ENCODE results near the gene HGFAC.
"Not testable (repeated sequence)": the region's sequence is repeated elsewhere in the genome, so short reads cannot be mapped to it uniquely, and the experiment has no call there.

Gene HGFAC

DNA sequence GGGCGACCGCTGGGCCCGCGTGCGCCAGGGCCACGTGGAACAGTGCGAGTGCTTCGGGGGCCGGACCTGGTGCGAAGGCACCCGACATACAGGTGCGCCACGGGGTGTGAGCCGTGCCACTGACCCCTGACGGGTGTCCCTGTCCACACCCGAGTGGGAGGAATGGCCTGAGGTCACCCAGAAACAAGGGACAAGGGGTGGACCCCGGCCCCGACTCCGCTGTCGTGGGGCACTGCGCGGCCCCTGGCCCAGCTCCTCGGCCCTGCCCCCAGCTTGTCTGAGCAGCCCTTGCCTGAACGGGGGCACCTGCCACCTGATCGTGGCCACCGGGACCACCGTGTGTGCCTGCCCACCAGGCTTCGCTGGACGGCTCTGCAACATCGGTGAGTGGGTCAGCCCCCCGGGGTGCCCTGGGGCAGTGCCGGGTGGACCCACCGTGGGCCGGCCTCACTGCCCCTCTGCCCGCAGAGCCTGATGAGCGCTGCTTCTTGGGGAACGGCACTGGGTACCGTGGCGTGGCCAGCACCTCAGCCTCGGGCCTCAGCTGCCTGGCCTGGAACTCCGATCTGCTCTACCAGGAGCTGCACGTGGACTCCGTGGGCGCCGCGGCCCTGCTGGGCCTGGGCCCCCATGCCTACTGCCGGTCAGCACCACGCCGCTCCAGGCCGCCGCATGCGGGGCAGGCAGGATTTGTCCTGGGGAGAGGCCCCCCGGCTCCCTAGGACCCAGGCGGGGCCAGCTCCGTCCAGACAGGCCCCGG, 2.8 kb downstream of the HGFAC start:
- DNase-seq: no peak

DNA sequence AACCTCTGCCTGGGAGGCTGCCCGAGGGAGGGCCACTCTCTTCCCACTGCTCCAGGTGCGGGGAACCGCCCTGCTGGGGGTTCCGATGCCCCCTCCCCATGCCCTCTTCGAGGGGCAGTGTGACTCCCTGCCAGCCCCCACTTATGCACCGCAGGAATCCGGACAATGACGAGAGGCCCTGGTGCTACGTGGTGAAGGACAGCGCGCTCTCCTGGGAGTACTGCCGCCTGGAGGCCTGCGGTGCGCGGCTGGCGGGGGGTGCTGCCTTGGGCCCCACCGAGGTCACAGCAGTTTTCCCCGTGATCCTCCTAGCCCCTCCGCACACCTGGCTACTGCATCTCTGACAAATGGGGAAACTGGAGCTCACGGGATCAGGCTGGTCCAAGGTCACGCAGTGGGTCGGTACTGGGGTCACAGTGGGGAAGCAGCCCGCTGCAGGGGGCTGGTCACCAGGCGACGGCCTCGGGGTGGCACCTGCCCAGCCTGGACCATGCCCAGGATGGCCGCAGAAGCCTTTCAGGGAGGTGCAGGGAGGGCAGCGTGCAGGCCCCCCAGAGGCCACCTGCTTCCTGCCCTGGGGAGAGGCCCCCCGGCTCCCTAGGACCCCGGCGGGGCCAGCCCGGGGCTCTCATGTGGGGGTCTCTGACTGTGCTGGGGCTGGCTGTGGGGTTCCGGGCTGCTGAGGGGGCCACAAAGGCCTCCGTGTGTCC, 3.5 kb downstream of the HGFAC start:
- no peak for DNase-seq

DNA sequence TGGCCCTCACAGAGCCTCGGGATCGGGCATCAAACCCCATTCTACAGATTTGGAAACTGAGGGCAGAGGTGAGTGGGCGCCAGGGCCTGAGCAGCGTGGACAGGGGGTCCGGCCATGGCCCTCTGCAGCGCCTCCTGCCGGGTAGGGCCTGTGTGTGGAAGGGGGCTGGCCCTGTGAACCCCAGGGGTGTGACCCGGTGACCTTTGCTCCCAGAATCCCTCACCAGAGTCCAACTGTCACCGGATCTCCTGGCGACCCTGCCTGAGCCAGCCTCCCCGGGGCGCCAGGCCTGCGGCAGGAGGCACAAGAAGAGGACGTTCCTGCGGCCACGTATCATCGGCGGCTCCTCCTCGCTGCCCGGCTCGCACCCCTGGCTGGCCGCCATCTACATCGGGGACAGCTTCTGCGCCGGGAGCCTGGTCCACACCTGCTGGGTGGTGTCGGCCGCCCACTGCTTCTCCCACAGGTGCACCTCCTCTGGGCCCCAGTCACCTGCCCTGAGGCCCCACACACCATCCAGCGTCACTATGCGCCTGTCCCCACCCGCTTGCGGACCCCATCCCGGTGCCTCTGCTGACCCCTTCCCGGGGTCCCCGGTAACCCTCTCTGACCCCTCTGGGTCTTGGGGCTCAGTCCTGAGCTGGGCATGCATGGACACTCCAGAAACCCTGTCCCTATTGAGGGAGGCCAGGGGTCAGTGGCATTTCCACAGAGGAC, 4.2 kb downstream of the HGFAC start:
- DNase-seq: no peak

DNA sequence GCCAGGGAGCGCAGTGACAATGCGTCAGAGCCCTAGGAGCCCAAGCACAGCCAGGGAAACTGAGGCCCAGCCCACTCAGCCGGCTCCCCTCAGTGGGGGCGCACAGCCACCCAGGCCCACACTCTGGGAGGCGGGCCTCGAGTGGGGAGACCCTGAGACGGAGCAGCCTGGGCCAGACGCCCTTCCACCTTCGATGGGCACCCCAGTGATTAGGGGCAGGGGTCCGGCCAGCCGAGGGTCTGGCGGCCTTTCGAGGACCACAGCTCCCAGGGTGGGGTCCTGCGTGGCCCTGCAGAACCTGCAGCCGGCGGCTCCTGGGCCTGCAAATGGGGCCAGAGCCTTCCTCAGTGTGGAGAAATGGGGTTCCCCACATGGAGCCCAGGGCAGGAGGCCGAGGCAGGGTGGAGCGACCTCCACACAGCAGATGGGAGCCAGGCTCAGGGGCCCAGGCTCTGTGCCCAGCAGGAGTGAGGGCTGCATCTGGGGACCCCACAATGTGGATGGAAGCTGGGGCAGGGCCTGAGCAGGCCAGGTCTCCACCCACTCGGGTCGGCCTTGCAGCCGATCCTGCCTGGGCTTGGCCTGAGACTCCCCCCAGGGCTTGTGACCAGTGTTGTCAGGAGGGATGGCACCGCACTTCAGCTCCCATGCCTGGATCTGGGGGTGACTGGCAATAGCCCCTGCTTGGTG, 5.0 kb downstream of the HGFAC start:
- no peak for DNase-seq

DNA sequence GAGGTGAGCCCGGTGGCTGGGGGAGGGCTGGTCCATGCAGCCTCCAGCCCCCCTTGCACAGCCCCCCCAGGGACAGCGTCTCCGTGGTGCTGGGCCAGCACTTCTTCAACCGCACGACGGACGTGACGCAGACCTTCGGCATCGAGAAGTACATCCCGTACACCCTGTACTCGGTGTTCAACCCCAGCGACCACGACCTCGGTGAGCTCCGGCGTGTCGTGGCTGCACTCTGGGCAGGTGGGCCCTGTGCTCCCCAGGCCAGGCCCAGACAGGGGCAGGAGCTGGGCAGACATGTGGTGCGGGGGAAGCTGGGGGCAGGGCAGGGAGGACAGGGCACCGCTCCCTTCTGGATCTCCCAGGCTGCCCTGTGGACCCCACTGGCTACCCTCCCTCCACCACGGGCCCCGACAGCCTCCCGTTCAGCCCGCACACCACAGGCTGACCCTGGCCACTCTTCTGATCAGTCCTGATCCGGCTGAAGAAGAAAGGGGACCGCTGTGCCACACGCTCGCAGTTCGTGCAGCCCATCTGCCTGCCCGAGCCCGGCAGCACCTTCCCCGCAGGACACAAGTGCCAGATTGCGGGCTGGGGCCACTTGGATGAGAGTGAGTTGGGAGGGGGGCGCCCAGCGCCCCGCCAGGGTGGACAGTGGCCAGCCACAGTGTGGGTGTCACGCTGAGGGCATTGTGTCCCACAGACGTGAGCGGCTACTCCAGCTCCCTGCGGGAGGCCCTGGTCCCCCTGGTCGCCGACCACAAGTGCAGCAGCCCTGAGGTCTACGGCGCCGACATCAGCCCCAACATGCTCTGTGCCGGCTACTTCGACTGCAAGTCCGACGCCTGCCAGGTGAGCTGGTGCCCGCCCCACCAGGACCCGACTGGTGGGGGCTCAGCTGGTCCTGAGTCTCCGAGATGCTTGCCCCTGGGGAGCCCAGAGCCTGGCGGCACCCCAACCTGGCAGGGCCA, 5.9 kb downstream of the HGFAC start:
- DNase-seq: no peak

DNA sequence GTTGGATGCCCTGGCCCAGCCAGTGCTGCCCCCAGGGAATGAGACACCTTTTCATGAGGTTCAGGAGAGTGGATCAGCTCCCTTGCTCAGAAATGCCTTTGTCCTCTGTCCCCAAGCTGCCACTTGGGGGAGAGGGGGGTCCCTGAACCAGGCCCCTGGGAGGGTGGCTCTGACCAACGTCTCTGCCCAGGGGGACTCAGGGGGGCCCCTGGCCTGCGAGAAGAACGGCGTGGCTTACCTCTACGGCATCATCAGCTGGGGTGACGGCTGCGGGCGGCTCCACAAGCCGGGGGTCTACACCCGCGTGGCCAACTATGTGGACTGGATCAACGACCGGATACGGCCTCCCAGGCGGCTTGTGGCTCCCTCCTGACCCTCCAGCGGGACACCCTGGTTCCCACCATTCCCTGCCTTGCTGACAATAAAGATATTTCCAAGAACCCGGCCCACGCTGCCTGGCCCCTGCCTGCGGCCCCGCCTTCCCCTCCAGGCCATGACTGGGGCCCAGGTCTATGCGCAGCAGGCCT, 7.3 kb downstream of the HGFAC start:
- no peak for DNase-seq

DNA sequence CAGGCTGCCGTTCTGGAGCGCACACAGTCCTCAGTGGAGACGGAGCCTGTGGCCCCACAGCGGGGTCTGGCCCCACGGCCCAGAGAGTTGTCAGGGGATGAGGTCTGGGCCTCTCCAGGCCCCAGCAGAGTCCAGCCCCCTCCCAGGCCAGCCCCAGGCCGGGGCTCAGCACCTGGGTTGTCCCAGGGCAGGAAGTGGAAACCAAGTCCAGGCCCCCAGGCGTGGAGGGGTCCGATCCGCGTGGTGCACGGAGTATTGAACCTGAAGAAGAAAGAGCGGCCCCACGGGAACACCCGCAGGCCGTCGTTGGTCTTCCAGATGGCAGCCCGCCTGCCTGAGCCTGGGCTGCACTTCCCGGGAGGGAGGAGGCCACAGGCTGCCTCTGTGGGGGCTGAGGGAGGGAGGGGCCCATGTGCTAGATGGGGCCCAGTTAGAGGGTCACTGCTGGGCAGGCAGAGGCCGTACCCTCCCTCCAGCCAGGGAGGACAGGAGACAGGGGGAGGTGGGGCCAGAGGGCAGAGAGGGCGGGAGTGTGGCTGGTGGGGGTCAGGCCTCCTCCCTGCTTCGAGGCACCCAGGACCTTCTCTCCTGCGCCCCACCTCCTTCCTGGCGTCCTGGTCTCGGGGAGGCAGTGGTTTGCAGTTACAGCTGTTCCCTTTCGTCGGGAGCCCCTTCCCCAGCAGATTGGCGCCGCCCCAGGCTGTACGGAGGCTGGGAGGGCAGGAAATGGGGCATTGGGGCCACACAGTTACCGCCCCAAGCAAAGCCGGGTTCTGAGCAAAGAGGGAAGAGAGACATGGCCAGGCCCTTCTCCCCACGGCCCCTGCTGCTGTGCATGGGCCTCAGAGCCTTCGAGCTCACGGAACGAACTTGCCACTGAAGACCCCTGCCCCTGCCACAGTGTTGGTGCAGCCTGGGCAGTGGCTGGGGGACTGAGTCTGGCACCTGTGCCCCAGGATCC, 8.1 kb downstream of the HGFAC start:
- DNase-seq: no peak

DNA sequence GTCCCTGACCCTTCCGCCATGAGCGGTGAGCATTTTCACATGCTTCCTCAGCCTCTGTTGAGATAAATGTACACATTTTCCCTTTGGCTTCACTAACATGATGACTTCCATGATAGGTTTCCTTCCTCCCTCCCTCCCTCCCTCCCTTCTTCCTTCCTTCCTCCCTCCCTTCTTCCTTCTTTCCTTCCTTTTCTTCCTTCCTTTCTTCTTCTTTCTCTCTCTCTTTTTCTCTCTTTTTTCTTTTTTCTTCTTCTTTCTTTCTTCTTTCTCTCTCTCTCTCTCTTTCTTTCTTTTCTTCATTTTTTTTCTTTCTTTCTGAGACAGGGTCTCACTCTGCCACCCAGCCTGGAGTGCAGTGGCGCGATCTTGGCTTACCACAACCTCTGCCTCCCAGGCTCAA, 8.9 kb downstream of the HGFAC start:
- DNase-seq: no peak

DNA sequence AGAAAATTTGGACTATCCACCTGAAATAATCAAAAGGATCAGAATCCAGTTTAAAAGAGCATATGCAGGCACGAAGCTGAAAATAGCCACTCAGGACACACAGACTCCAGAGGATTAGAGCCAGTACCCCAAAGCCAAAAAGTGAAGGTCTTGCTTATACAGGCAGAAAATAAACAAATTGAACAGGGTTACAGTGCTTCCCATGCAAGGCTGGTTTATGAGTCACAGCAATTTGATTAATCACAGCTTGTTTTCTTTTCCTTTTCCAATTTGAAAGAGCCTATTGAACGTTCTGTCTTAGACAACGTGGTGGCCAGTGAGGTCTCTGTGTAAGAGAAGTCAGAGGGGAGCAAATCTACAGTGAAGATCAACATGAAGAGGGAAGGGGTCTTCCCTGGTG, 10.2 kb downstream of the HGFAC start:
- no peak for DNase-seq

DNA sequence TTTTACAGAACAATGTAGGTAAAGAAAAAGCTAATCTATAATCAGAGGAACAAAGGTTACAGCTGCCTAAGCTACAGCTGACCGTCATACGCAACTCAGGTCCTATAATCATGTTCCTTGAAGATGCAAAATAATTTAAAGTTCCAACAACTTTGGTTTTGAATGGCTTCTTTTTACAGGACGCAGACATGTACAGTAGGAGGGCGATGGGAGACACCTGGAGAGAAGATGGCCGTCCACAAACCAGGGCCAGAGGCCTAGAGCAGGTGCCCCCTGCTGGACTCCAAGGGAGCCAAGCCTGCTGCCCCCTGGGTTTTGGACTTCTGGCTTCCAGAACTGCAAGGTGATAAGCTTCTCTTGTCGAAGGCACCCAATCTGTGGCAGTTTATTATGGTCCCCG, 10.6 kb downstream of the HGFAC start:
- DNase-seq: no peak

DNA sequence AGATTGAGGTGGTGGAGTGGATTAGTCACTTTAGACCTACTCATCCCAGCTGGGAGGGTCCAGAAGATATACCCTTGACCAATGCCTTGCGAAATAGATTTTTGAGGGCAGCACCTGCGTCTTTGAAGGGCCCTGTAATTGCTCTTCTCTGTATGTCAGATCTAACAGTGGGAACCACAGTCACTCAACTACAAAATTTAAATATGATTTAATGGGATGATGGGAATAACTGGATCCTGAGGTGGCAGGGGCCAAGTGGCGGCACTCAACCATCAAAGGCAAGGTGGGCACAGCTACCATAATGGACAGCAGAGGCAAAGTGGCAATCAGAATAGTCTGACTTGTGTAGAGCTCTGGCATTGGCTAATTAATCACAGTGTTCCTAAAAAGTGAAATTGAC, 13.8 kb downstream of the HGFAC start:
- DNase-seq: not testable (repeated sequence)

DNA sequence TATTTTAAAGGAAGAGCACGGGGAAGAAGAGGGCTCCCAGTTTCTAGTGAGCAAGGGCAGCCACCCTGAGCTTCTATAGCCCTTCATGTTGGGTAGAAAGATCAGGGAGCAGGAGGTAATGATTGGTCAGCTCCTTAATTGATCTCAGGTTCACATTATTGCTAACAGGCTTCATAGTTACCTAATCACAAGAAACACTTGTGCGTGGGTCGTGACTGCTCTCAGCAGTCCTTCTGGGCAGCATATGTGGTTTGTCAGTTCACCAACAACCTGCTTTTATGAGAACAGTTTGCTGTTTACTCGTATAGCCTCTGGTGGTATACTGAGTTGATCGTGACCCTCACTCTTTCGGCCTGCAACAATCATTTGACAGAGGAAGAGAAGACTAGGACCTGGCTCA, 16.6 kb downstream of the HGFAC start:
- DNase-seq: no peak

DNA sequence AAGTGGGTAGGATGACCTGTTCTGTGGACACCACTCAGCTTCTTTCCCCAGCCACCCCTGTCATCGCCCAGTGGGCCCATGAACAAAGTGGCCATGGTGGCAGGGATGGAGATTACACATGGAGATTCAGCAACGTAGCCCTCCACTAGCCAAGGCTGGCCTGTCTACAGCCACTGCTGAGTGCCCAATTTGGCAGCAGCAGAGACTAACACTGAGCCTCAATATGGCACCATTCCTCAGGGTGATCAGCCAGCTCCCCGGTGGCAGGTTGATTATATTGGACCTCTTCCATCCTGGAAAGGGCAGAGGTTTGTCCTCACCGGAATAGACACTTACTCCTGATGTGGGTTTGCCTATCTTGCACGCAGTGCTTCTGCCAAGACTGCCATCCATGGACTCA, 17.4 kb downstream of the HGFAC start:
- not testable (repeated sequence) for DNase-seq

DNA sequence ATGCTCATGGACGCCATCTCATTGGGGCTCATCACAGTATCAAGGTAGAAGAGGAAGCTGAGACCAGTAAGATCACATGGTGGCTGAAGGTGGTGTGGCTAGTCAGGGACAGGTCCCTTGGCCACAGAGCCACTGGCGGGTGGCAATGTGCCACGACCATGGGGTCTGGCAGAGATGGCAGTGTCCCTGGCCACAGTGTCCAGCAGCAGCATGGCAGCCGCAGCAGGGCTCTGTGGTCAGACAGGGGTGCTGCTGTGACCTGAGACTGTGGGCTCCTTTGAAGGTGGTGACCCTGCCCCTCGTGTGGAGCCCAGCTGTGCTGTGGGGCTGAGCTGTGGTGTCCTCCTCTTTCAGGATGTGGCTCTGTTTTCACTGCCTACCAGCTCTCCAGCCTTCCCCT, 19.2 kb downstream of the HGFAC start:
- no peak for DNase-seq

DNA sequence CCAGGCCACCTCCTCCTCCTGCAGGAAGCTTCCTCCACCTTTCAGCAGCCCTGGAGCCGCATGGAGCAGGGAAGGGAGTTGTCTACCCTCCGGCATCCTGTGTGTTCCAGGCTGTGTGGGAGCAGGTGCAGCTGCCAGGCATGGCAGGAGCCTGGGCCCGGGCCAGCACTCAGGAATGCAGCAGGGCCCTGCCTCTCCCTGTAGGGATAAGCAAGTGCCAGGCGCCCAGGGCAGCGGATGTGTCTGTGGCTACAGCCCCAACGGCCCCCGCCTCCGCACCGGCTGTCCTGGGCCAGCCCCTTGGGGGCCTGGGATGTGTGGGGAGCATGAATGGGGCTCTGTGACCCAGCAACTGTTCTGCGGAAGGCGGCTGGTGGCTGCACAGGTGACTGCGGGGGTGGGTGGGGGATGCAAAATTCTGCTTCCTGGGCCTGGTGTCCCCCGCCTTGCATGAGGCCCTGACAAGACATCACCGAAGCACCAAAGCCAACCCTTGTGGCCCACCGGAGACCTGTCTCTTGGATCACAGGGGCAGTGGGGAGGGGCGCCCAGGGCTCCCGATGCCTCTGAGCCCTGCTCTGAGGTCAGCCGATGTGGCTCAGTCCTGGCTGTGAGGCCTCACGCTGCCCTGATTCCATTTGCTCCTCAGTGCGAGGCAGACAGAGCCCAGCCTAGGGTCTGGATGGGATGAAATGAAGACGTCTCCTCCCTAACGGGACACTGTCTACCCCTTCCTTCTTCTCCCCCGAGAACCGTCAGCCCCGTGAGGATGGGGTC, 19.9 kb downstream of the HGFAC start:
- no peak for DNase-seq

DNA sequence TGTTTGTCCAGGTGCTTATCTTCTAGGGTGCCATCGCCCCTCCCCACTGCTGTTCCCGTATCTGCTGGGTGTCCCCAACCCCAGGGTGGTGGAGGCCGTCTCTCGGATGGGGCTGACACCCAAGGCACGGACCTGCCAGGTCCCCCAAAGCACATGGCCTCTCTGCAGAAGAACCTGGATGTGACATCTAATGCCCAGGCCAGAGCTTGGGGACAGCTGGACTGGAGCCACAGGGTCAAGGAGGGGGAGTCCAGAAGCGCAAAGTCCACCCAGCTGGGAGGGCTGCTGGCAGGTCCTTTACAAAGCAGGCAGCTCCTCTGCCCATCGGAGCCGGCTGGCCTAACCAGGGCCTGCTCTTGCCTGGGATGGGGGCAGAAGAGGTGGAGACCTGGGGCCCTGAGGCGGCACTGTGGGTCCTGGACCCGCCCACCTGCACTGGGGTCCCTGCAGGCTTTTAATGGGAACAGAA, 20.6 kb downstream of the HGFAC start:
- DNase-seq: no peak

DNA sequence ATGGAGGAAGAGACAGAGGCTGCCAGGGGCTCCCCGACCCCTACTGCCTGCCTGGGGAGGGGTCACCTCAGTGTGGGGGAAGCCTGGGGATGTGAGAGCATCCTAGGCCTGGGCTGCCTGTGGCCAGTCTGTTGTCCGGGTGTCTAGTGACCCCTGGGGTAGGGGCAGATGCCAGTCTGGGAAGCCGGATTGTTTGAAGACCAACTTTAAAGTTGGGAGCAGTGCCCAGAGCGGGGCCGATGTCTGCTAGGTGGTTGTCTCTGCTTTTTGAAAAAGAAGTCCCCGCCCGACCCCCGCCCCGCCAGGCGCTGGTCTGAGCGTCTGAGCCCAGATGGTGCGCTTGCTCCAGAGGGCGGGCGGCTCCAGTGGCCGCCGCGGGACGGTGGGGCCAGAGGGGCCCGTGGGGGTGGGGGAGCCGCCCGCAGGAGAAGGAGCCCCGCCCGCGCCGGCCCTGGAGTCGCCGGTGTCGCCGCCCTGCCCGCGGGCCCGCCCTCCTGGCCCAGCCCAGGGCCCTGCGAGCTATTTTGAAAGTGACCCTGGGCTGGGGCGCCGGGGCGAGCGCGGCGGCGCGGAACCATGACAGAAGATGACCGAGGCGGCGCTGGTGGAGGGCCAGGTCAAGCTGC, 21.1 kb downstream of the HGFAC start, which contains the start of gene DOK7:
TSS of gene DOK7 (plus strand) at position 517 of the 626 bp plus-strand sequence. CDS start at position 587, 70 bp downstream.
- DNase-seq: no peak

DNA sequence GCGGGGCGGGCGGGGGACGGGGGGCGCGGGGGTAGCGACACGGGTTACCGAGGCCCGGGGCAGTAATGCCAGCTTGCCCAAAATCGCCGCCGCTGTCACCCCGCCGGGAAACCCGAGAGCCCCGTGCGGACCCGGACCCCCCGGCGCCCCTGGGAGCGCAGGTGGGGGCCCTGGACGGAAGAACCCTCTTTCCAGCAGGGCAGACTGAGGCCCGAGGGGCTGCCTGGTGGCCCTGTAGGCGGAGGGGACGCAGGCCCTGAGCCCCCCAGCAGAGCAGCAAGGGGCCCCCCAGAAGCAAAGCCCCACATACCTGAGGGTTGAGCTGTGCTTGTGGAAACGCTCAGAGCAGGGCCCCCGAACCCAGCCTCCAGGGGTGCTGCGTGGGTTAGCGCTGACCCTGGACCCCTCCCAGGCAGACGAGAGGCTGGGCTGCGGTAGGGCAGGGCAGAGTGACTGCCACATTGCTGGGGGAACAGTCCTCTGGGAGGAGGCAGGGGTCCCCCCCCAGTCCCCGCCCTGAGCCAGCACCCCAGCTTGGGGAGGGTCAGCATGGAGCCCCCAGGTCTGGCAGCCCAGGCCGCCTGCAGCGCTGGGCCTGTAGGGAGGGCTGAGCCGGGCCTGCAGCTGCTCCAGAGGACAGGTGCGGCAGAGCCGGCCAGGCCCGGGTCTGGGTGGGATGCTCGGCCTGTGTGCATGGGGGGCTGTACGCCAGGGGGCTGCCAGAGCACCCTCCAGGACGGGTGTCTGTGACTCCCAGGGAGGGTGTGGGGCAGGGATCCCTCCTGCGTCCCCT, 22.0 kb downstream of the HGFAC start:
- no peak for DNase-seq

Data from CD4-positive, alpha-beta T cell treated with Interferon gamma for 1 hour (primary cell).